ENCODE data around the gene ARHGAP35.

ARHGAP35 gene

DNA sequence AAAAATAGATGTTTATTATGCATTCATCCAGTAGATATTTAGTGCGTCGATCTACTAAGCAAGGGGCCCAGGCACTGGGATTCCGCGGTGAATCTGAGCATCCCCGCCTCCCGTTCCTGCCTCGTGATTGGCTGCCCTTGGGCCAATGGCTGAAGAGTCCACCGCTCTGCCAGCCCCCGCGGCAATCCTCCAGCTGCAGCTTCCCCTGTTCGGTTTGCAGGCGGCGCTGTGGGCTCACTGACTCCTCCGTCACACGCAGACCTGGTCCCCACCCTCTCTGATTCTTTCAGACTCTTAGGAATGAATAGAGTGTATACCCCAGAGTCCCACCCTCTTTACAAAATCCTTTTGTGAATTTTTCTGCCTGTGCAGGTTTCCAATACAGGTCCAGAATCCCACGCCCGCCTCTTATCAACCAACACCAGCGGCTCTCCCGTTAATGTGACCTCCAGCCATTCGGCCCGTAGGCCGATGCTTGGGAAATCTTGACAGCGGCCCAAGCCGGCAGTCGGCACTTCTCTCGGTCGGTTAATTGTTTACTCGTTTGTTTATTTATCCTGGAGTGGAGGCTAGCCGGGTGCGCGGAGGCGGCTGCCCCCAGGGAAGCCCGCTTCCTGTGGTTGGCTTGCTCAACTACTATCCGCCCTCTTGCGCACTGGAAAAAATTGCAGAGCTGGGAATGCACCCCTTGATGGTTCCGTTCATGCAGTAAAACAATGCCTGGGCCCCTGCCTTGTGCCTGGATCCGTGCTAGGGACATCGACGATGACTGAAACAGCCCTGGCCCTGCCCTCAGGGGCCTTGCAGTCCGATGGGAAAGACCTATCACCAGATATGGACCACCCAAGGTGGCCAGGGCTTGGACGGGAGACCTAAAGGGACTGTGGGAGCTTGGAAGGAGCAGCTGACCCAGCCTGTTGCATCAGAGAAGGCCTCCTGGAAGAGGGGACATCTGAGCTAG lies 4.5 kb upstream of the ARHGAP35 start:
- H3K9ac ChIP-seq: peak overlapping the region; percentile 74
- H3K36me3 ChIP-seq: no peaks in the 10 kb centered on the region
- H3K27ac ChIP-seq: peak overlapping the region; percentile 75
- peaks cover 42% of the 10 kb centered on the region for H3K4me1 ChIP-seq
- H3K27me3 ChIP-seq: no peaks in the 10 kb centered on the region
- peak overlapping the region; percentile 87 for H3K4me2 ChIP-seq
- peak; percentile 57; the same call in 1 of the 2 replicates for TF ChIP-seq Cebpa-rat (IDR thresholded peaks at IDR 0.05)
- H4K20me1 ChIP-seq: no peaks in the 10 kb centered on the region
- no peaks in the 10 kb centered on the region for H3K9me3 ChIP-seq
- peak overlapping the region; percentile 65 for H3K4me3 ChIP-seq

GRCh38 chr19:46859637-46860124 lies 1.1 kb upstream of the ARHGAP35 start:
- peak overlapping the region; percentile 63; the same call in 1 of the 2 replicates for H3K9ac ChIP-seq
- H3K27ac ChIP-seq: peak overlapping the region; percentile 99; the same call in 1 of the 2 replicates
- H3K4me3 ChIP-seq: peak overlapping the region; percentile 83
- H3K36me3 ChIP-seq: no peaks in the 10 kb centered on the region
- H3K27me3 ChIP-seq: no peaks in the 10 kb centered on the region
- no peaks in the 10 kb centered on the region for H3K9me3 ChIP-seq
- H4K20me1 ChIP-seq: peaks cover 33% of the 10 kb centered on the region
- H3K4me2 ChIP-seq: peak overlapping the region; percentile 83
- TF ChIP-seq Cebpa-rat (IDR thresholded peaks at IDR 0.05): no peak
- H3K4me1 ChIP-seq: peaks cover 71% of the 10 kb centered on the region

- peaks cover 39% of the 10 kb centered on the region for H4K20me1 ChIP-seq
- peak overlapping the region; percentile 83 for H3K4me2 ChIP-seq
- no peaks in the 10 kb centered on the region for H3K27me3 ChIP-seq
- H3K4me1 ChIP-seq: peaks cover 72% of the 10 kb centered on the region
- peak overlapping the region; percentile 98 for H3K9ac ChIP-seq
- no peak for TF ChIP-seq Cebpa-rat (IDR thresholded peaks at IDR 0.05)
- peak overlapping the region; percentile 83 for H3K4me3 ChIP-seq
- peaks cover 5% of the 10 kb centered on the region; the same call in 1 of the 2 replicates for H3K36me3 ChIP-seq
- peak overlapping the region; percentile 99; the same call in 1 of the 2 replicates for H3K27ac ChIP-seq
- no peaks in the 10 kb centered on the region for H3K9me3 ChIP-seq
Measured at GRCh38 chr19:46860125-46860845, 512 bp upstream of the ARHGAP35 start.

DNA sequence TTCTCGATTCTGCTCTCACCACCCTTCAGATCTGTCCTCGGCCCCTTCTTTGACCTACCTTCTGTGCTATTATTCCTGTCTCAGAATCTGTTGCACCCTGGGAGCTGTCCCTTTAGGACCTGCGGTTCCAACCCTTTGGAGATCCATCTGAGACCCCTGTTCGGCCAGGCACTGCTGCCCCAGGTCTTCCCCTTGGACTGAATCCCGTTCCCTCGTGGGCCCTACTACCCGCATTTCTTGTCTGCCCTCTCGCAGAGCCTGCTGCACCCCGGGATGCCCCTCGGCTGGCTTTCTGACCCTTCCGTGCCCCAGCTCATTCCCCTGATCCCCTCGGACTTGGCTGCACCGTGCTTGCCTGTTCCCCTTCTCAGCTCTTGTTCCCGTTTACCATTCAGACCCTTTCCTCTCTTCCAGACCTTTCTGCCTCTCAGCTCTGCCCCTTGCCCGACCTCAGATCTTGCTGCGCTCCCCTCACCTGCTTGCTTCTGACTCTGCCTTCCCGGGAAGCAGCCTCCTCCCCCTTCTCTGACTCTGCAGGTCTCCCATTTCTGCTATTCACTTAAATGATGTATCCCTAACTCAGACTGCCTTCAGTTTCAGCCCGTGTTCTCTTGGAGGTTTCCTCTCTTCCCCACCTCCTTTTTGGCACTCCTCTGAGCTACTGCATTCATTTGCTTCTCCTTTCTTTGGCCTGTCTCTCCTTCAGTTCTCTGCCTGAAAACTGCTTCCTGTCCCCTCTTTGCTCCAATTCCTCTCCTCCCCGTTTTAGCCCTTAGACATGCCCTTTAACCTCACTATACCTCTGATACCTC lies 1.1 kb downstream of the ARHGAP35 start:
- Histone ChIP-seq H3K4me2 (peak overlapping the region; percentile 97), H3K27ac (peak overlapping the region; percentile 93), H3K4me3 (peak overlapping the region; percentile 83), H3K36me3 (peaks cover 15% of the 10 kb centered on the region), H3K27me3 (no peaks in the 10 kb centered on the region), H3K9ac (peak overlapping the region; percentile 93), H3K9me3 (no peaks in the 10 kb centered on the region), H4K20me1 (peaks cover 55% of the 10 kb centered on the region), H3K4me1 (peaks cover 75% of the 10 kb centered on the region)
- no peak for TF ChIP-seq Cebpa-rat (IDR thresholded peaks at IDR 0.05)

- Histone ChIP-seq H3K36me3 (peaks cover 15% of the 10 kb centered on the region), H3K27me3 (no peaks in the 10 kb centered on the region), H4K20me1 (peaks cover 61% of the 10 kb centered on the region), H3K4me2 (peak overlapping the region; percentile 97), H3K9me3 (no peaks in the 10 kb centered on the region), H3K4me3 (peak overlapping the region; percentile 83), H3K27ac (peak overlapping the region; percentile 93), H3K9ac (peak overlapping the region; percentile 93), H3K4me1 (peaks cover 75% of the 10 kb centered on the region)
- no peak for TF ChIP-seq Cebpa-rat (IDR thresholded peaks at IDR 0.05)
Measured at GRCh38 chr19:46862503-46862834, 1.7 kb downstream of the ARHGAP35 start.

DNA sequence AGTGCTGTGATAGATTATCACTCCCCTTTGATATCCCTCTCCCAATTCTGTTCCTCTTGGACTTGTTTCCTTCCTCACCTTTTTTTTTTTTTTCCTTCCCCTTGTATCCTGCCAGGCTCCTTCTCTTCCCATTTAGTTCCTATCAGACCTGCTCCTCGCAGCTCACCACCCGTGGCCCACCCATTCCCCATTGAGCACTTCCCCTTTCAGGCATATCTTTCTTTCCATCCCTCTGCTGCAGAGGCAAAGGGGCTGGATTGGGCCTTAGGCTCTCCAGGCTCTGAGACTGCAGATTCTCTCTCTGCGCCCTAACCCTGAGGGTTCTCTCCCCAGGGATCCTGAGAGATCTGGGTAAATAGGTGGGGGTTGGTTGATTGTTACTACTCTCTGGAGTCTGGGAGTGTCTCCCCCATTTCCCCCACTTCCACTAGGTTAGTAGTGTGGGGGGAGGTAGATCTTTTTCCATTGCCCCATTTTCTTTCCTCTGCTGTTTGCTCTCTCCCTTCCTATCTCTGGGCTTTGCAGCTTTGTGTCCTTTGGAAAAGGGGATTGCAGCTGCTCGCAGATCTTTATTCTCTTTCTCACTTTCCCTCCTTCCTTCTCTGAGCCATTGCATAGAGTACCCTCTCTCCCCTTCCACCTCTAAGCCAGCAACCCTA lies 2.3 kb downstream of the ARHGAP35 start:
- H3K27me3 ChIP-seq: no peaks in the 10 kb centered on the region
- H4K20me1 ChIP-seq: peaks cover 67% of the 10 kb centered on the region
- peak overlapping the region; percentile 93; the same call in 1 of the 2 replicates for H3K27ac ChIP-seq
- peak overlapping the region; percentile 97 for H3K4me2 ChIP-seq
- peaks cover 15% of the 10 kb centered on the region for H3K36me3 ChIP-seq
- peaks cover 75% of the 10 kb centered on the region for H3K4me1 ChIP-seq
- H3K9ac ChIP-seq: peak overlapping the region; percentile 93; the same call in 1 of the 2 replicates
- H3K4me3 ChIP-seq: peak overlapping the region; percentile 83
- H3K9me3 ChIP-seq: no peaks in the 10 kb centered on the region
- no peak for TF ChIP-seq Cebpa-rat (IDR thresholded peaks at IDR 0.05)

DNA sequence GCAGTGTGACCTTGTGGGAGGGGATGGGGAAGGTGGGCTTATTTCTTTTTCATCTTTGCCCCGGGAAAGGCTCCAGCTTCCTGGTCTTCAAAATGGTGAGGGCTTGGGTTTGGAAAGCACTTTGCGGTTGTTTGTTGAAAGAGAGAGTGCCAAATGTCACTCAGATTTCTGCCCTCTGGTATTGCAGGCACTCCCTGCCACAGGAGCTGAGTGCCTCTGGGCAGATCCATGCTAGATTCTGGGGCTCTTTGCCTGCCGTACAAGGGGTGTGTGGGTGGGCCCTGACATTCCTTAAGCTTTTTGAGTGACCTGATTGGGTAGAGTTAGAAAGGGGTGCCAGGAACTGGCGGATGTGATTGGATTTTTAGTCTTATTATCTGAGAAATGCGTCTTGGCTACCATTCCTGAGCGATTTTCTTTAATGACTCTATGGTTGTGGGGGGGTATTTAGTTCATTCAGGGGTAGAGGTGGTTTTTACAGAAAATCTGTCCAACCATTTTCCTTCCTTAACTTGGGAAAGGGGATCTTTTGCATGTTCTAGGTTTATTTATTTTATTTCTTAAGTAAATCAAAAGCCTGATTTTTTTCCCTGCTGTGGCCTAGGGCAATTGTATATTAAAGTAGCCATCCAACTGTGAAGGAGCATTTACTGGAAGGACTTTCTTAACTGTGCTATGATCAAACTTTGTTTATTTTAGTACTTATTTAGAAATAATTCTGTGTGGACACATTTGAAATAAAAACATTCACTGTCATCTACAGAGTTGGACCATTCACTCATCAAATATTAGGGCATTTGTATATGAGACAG lies 3.2 kb downstream of the ARHGAP35 start:
- H3K9ac ChIP-seq: peak overlapping the region; percentile 35; the same call in 1 of the 2 replicates
- no peak for TF ChIP-seq Cebpa-rat (IDR thresholded peaks at IDR 0.05)
- H3K27me3 ChIP-seq: no peaks in the 10 kb centered on the region
- peak overlapping the region; percentile 83; the same call in 1 of the 2 replicates for H3K4me3 ChIP-seq
- no peak overlapping the region for H3K27ac ChIP-seq
- peaks cover 70% of the 10 kb centered on the region for H3K4me1 ChIP-seq
- H3K9me3 ChIP-seq: no peaks in the 10 kb centered on the region
- peak overlapping the region; percentile 97 for H3K4me2 ChIP-seq
- peaks cover 76% of the 10 kb centered on the region for H4K20me1 ChIP-seq
- H3K36me3 ChIP-seq: peaks cover 15% of the 10 kb centered on the region

All from BLaER1 (cell line).